Tibial nerve (tissue), 3 donors: ENCODE measurements around the gene DAZAP1.

Experiments
- POLR2A ChIP-seq, 2 donors: fragments of 450-650 bp; IDR thresholded peaks; one replicate each; pipeline ENCODE4 v1.6.1; 2017; ENCODE audit warnings: antibody characterized with exemption in 2 of 2, mild to moderate bottlenecking in 2 of 2, moderate library complexity in 2 of 2
- TF ChIP-seq, protein P1 (sequence below), 5 experiments: fragments of 200-600 bp in 3 of 5; fragments of 450-650 bp in 2 of 5; sonication (generic) in 3 of 5; IDR thresholded peaks; one replicate each; pipeline ENCODE4 v1.5.1; 2016 to 2019; ENCODE audit warnings: antibody characterized with exemption in 5 of 5, mild to moderate bottlenecking in 3 of 5, moderate library complexity in 2 of 5

DNA sequence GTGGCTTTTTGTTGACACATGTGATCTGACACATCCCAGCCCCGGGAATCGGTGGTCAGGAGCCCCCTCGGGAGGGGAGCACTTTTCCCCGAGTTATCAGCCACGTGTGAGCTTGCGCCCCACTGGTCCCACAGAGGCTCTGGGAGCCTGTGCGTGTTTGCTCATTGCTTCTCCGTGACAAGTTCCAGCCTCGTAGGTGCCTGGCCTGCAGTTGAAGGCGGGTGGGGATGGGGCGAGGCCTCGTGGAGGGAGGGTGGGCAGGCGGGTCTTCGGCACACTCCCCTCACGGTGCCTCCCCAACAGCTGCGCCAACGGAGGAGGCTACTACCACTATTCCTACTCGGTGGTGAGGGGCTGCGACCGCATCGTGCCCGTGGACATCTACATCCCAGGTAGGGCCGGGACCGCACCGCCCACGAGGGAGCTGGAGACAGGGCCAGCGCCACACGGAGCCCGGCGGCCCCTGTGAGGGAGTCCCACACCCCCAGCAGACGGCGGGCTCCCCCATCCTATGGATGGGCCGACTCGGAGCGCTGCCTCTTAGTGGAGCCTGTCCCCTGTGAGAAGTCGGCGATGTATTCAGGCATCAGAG, 14.4 kb upstream of the DAZAP1 start:
- TF ChIP-seq, protein P1, sequence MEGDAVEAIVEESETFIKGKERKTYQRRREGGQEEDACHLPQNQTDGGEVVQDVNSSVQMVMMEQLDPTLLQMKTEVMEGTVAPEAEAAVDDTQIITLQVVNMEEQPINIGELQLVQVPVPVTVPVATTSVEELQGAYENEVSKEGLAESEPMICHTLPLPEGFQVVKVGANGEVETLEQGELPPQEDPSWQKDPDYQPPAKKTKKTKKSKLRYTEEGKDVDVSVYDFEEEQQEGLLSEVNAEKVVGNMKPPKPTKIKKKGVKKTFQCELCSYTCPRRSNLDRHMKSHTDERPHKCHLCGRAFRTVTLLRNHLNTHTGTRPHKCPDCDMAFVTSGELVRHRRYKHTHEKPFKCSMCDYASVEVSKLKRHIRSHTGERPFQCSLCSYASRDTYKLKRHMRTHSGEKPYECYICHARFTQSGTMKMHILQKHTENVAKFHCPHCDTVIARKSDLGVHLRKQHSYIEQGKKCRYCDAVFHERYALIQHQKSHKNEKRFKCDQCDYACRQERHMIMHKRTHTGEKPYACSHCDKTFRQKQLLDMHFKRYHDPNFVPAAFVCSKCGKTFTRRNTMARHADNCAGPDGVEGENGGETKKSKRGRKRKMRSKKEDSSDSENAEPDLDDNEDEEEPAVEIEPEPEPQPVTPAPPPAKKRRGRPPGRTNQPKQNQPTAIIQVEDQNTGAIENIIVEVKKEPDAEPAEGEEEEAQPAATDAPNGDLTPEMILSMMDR (IDR thresholded peaks at IDR 0.05): no peak
- TF ChIP-seq POLR2A (IDR thresholded peaks at IDR 0.05): no peak
